HEK293 (cell line): ENCODE measurements around the gene CFAP99.

ENCODE experiments used
- CTCF ChIA-PET: fragments of 350-600 bp; formaldehyde crosslinking; extraction: SDS; loops from one replicate; lab custom pipeline; 2021; ENCODE audit warnings: antibody characterized with exemption; lab: Yijun Ruan, JAX
- POLR2A ChIA-PET: fragments of 300-600 bp; formaldehyde crosslinking; extraction: SDS; loops from one replicate; lab custom pipeline; 2020; ENCODE audit warnings: antibody characterized with exemption, inconsistent platforms; lab: Yijun Ruan, JAX
- H3K27ac ChIP-seq: fragments of 200-500 bp; sonication (Bioruptor generic); 2 replicates; pipeline ENCODE4 v1.5.1; 2014; ENCODE audit warnings: low read depth, low read length, control low read depth, inconsistent platforms; ENCODE audit errors: extremely low read depth
- H3K36me3 ChIP-seq, 2 experiments: fragments of 200-500 bp in 1 of 2; sonication (Bioruptor generic) in 1 of 2; 1 replicate in 1 of 2; 2 replicates in 1 of 2; pipeline ENCODE4 v1.5.1; 2014 to 2017; ENCODE audit warnings: inconsistent platforms in 2 of 2, low read length in 2 of 2; ENCODE audit not compliant: control insufficient read depth in 2 of 2, insufficient read depth in 1 of 2
- H3K4me1 ChIP-seq: fragments of 200-500 bp; sonication (Bioruptor generic); 2 replicates; pipeline ENCODE4 v1.5.1; 2014; ENCODE audit warnings: mild to moderate bottlenecking, low read length, inconsistent platforms; ENCODE audit not compliant: control insufficient read depth, insufficient read depth
- H3K4me3 ChIP-seq: 2 replicates; pipeline ENCODE4 v1.5.1; 2011; ENCODE audit warnings: low read depth, mild to moderate bottlenecking, control low read depth, low read length, moderate library complexity
- H3K9me3 ChIP-seq: fragments of 200-500 bp; sonication (Bioruptor generic); 2 replicates; pipeline ENCODE4 v1.5.1; 2014; ENCODE audit warnings: low read depth, low read length, inconsistent platforms; ENCODE audit not compliant: control insufficient read depth, insufficient read depth
- KLF10 ChIP-seq: fragments of 450-650 bp; IDR thresholded peaks from 2 replicates; pipeline ENCODE4 v1.5.1; 2018; ENCODE audit warnings: missing biosample characterization, mild to moderate bottlenecking, missing genetic modification characterization
- KLF7 ChIP-seq: fragments of 450-650 bp; formaldehyde crosslinking; IDR thresholded peaks from 2 replicates; pipeline ENCODE4 v1.5.1; 2016; ENCODE audit warnings: missing biosample characterization, missing genetic modification characterization, borderline replicate concordance
- MZF1 ChIP-seq: fragments of 450-650 bp; formaldehyde crosslinking; IDR thresholded peaks from 2 replicates; pipeline ENCODE4 v1.5.1; 2017; ENCODE audit warnings: missing biosample characterization, missing genetic modification characterization, borderline replicate concordance
- REPIN1 ChIP-seq: fragments of 450-650 bp; formaldehyde crosslinking; IDR thresholded peaks from 2 replicates; pipeline ENCODE4 v1.5.1; 2017; ENCODE audit warnings: missing biosample characterization, missing genetic modification characterization, low read depth
- SP2 ChIP-seq: fragments of 450-650 bp; formaldehyde crosslinking; IDR thresholded peaks from 2 replicates; pipeline ENCODE4 v1.5.1; 2016; ENCODE audit warnings: missing biosample characterization, missing genetic modification characterization
- SP7 ChIP-seq: fragments of 450-650 bp; formaldehyde crosslinking; IDR thresholded peaks from 2 replicates; pipeline ENCODE4 v1.5.1; 2016; ENCODE audit warnings: missing biosample characterization, missing genetic modification characterization
- ZBTB1 ChIP-seq: fragments of 450-650 bp; formaldehyde crosslinking; IDR thresholded peaks from 2 replicates; pipeline ENCODE4 v1.5.1; 2016; ENCODE audit warnings: missing biosample characterization, missing genetic modification characterization
- ZBTB20 ChIP-seq: fragments of 450-650 bp; formaldehyde crosslinking; IDR thresholded peaks from 2 replicates; pipeline ENCODE4 v1.5.1; 2016; ENCODE audit warnings: missing biosample characterization, missing genetic modification characterization
- ZIC2 ChIP-seq: fragments of 450-650 bp; formaldehyde crosslinking; IDR thresholded peaks from 2 replicates; pipeline ENCODE4 v1.5.1; 2016; ENCODE audit warnings: missing biosample characterization, missing genetic modification characterization
- ZNF10 ChIP-seq: fragments of 450-650 bp; formaldehyde crosslinking; IDR thresholded peaks from 2 replicates; pipeline ENCODE4 v1.5.1; 2017; ENCODE audit warnings: missing biosample characterization, missing genetic modification characterization
- ZNF155 ChIP-seq: fragments of 450-650 bp; formaldehyde crosslinking; IDR thresholded peaks from 2 replicates; pipeline ENCODE4 v1.5.1; 2016; ENCODE audit warnings: missing biosample characterization, missing genetic modification characterization
- ZNF157 ChIP-seq: fragments of 450-650 bp; formaldehyde crosslinking; IDR thresholded peaks from 2 replicates; pipeline ENCODE4 v1.5.1; 2016; ENCODE audit warnings: missing biosample characterization, missing genetic modification characterization
- ZNF311 ChIP-seq: fragments of 450-650 bp; formaldehyde crosslinking; IDR thresholded peaks from 2 replicates; pipeline ENCODE4 v1.5.1; 2017; ENCODE audit warnings: missing biosample characterization, missing genetic modification characterization, borderline replicate concordance
- ZNF341 ChIP-seq: fragments of 450-650 bp; formaldehyde crosslinking; IDR thresholded peaks from 2 replicates; pipeline ENCODE4; 2016; ENCODE audit warnings: low read depth, missing biosample characterization, missing genetic modification characterization
- ZNF426 ChIP-seq: fragments of 450-650 bp; formaldehyde crosslinking; IDR thresholded peaks from 2 replicates; pipeline ENCODE4 v1.5.1; 2017; ENCODE audit warnings: missing biosample characterization, missing genetic modification characterization, mild to moderate bottlenecking, inconsistent platforms, moderate library complexity
- ZNF548 ChIP-seq: fragments of 450-650 bp; formaldehyde crosslinking; IDR thresholded peaks from 2 replicates; pipeline ENCODE4 v1.5.1; 2016; ENCODE audit warnings: missing biosample characterization, missing genetic modification characterization
- ZNF561 ChIP-seq: fragments of 450-650 bp; IDR thresholded peaks from 2 replicates; pipeline ENCODE4 v1.5.1; 2018; ENCODE audit warnings: missing biosample characterization, missing genetic modification characterization, borderline replicate concordance
- ZNF600 ChIP-seq: fragments of 450-650 bp; formaldehyde crosslinking; IDR thresholded peaks from 2 replicates; pipeline ENCODE4 v1.5.1; 2016; ENCODE audit warnings: missing biosample characterization, missing genetic modification characterization
- ZNF768 ChIP-seq: fragments of 450-650 bp; formaldehyde crosslinking; IDR thresholded peaks from 2 replicates; pipeline ENCODE4 v1.5.1; 2018; ENCODE audit warnings: missing biosample characterization, mild to moderate bottlenecking, missing genetic modification characterization
- TF ChIP-seq, protein P1 (sequence below): fragments of 450-650 bp; formaldehyde crosslinking; IDR thresholded peaks from 2 replicates; pipeline ENCODE4 v1.5.1; 2016; ENCODE audit warnings: missing biosample characterization, missing genetic modification characterization
- TF ChIP-seq, protein P2 (sequence below): fragments of 450-650 bp; formaldehyde crosslinking; IDR thresholded peaks from 2 replicates; pipeline ENCODE4 v1.5.1; 2017; ENCODE audit warnings: missing biosample characterization, missing genetic modification characterization

Gene CFAP99

GRCh38 chr4:2389691-2390090, 29.1 kb upstream of the CFAP99 start (continued):
- TF ChIP-seq, protein P1, sequence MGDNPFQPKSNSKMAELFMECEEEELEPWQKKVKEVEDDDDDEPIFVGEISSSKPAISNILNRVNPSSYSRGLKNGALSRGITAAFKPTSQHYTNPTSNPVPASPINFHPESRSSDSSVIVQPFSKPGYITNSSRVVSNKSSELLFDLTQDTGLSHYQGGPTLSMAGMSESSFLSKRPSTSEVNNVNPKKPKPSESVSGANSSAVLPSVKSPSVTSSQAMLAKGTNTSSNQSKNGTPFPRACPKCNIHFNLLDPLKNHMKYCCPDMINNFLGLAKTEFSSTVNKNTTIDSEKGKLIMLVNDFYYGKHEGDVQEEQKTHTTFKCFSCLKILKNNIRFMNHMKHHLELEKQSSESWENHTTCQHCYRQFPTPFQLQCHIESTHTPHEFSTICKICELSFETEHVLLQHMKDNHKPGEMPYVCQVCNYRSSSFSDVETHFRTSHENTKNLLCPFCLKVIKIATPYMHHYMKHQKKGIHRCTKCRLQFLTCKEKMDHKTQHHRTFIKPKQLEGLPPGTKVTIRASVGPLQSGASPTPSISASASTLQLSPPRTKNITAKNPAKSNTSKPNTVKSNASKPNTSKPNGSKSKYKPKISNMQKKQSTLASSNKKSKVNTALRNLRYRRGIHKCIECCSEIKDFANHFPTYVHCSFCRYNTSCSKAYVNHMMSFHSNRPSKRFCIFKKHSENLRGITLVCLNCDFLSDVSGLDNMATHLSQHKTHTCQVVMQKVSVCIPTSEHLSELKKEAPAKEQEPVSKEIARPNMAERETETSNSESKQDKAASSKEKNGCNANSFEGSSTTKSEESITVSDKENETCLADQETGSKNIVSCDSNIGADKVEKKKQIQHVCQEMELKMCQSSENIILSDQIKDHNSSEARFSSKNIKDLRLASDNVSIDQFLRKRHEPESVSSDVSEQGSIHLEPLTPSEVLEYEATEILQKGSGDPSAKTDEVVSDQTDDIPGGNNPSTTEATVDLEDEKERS (tag by site-specific recombination), result no peak
- TF ChIP-seq SP2 (0 out of 2 replicates have a peak, but pooled peaks have one; percentile 14), ZNF561 (tag by site-specific recombination) (no peak), ZNF155 (tag by site-specific recombination) (no peak)

DNA sequence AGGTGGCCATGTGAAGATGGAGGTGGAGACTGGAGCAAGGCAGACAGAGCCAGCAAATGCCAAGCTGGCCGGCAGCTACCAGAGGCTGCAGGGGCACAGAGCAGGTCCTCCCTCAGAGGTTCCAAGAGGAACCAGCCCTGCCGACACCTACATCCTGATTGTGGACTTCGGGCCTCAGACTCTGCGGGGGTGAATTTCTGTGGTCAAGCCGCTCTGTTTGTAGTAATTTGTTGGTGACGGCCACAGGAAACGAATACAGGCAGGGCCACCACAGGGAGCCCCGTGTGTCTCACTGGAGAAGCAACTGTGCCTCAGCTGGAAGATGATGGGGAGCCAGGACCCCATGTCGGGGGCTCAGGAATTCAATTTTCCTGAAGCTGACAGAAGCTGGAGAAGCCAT, 28.6 kb upstream of the CFAP99 start:
- POLR2A ChIA-PET, result no interaction called here
- Histone ChIP-seq H3K36me3 (no peaks in the 10 kb centered on the region), H3K4me3 (no peak overlapping the region)
- TF ChIP-seq ZBTB20 (tag by site-specific recombination) (no peak), KLF10 (tag by site-specific recombination) (no peak), REPIN1 (tag by site-specific recombination) (no peak), ZNF155 (tag by site-specific recombination) (no peak), MZF1 (no peak), ZNF426 (no peak), ZNF548 (tag by site-specific recombination) (peak; percentile 52; the same call in 1 of the 2 replicates), ZNF311 (no peak), ZIC2 (tag by site-specific recombination) (peak; percentile 97), ZNF10 (tag by site-specific recombination) (no peak), ZNF768 (tag by site-specific recombination) (no peak)
- TF ChIP-seq, protein P2, sequence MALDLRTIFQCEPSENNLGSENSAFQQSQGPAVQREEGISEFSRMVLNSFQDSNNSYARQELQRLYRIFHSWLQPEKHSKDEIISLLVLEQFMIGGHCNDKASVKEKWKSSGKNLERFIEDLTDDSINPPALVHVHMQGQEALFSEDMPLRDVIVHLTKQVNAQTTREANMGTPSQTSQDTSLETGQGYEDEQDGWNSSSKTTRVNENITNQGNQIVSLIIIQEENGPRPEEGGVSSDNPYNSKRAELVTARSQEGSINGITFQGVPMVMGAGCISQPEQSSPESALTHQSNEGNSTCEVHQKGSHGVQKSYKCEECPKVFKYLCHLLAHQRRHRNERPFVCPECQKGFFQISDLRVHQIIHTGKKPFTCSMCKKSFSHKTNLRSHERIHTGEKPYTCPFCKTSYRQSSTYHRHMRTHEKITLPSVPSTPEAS (tag by site-specific recombination), result no peak
- TF ChIP-seq, all 188 proteins: peak for 2
- CTCF ChIA-PET, result no interaction called here
- Histone ChIP-seq H3K9me3 (no peaks in the 10 kb centered on the region), H3K27ac (no peak overlapping the region), H3K4me1 (no peaks in the 10 kb centered on the region)

- no peaks in the 10 kb centered on the region for H3K36me3 ChIP-seq
- H3K27ac ChIP-seq, result no peak overlapping the region
- no peak overlapping the region for H3K4me3 ChIP-seq
- POLR2A ChIA-PET, result no interaction called here
- CTCF ChIA-PET, result interaction anchor here (0.6 to 0.8 kb wide), 3 partner anchors 71 to 1175 kb away, joined by 3 to 7 read pairs (median 3); no protein-coding TSS in a partner anchor
- H3K4me1 ChIP-seq, result no peaks in the 10 kb centered on the region
- no peak for TF ChIP-seq ZNF157
- TF ChIP-seq SP7 (tag by site-specific recombination), result no peak
- TF ChIP-seq ZNF341 (tag by site-specific recombination), result peak; percentile 71
- TF ChIP-seq ZBTB1 (tag by site-specific recombination), result no peak
- no peak for TF ChIP-seq KLF7 (tag by site-specific recombination)
- peak; percentile 50; the same call in 1 of the 2 replicates for TF ChIP-seq ZNF600 (tag by site-specific recombination)
- no peaks in the 10 kb centered on the region for H3K9me3 ChIP-seq
Measured at GRCh38 chr4:2390784-2391421, 27.9 kb upstream of the CFAP99 start.
